Raji (cell line): ENCODE data around the gene PLK1.

Source experiments
- POLR2A ChIP-seq: IDR thresholded peaks from 2 replicates; pipeline ENCODE4 v1.6.1; 2011; ENCODE audit warnings: low read depth, low read length, control low read depth; ENCODE audit not compliant: insufficient read depth

The PLK1 gene

GRCh38 chr16:23678430-23679273 lies at the start of gene PLK1:
PLK1 (plus strand) TSS chr16:23678889; CDS start chr16:23678933, 44 bp downstream.
- peak; percentile 79 for TF ChIP-seq POLR2A

- TF ChIP-seq POLR2A = no peak
Observed at GRCh38 chr16:23629516-23629915, 49.2 kb upstream of the PLK1 start.

- no peak for TF ChIP-seq POLR2A
Observed at GRCh38 chr16:23634461-23635036, 44.1 kb upstream of the PLK1 start.

GRCh38 chr16:23635958-23636357 lies 42.7 kb upstream of the PLK1 start:
- TF ChIP-seq POLR2A = no peak

GRCh38 chr16:23640615-23640930 lies 38.1 kb upstream of the PLK1 start:
- no peak for TF ChIP-seq POLR2A

GRCh38 chr16:23640931-23641765 lies 37.5 kb upstream of the PLK1 start, which contains the start of the genes DCTN5 and PALB2:
DCTN5 (plus strand) TSS chr16:23641466; CDS start chr16:23641543, 77 bp downstream.
PALB2 (minus strand) TSS chr16:23641310; CDS start chr16:23641157, 153 bp downstream.
- TF ChIP-seq POLR2A = peak; percentile 86; the same call in 1 of the 2 replicates

- TF ChIP-seq POLR2A = no peak
Observed at GRCh38 chr16:23642246-23642774, 36.4 kb upstream of the PLK1 start.

GRCh38 chr16:23650674-23651416 lies 27.8 kb upstream of the PLK1 start:
- TF ChIP-seq POLR2A = no peak

GRCh38 chr16:23651943-23652468 lies 26.7 kb upstream of the PLK1 start:
- TF ChIP-seq POLR2A = no peak

- no peak for TF ChIP-seq POLR2A
Observed at GRCh38 chr16:23663918-23664317, 14.8 kb upstream of the PLK1 start.

- TF ChIP-seq POLR2A = no peak
Observed at GRCh38 chr16:23666571-23667354, 11.9 kb upstream of the PLK1 start.

GRCh38 chr16:23667355-23667659 lies 11.4 kb upstream of the PLK1 start:
- TF ChIP-seq POLR2A = no peak

GRCh38 chr16:23668225-23668624 lies 10.5 kb upstream of the PLK1 start:
- no peak for TF ChIP-seq POLR2A

GRCh38 chr16:23668873-23669272 lies 9.8 kb upstream of the PLK1 start:
- TF ChIP-seq POLR2A = no peak
